ENCODE data around the gene ATP23.

- no peak for TF ChIP-seq EZH2phosphoT487 (IDR thresholded peaks at IDR 0.05; ENCODE audit: borderline replicate concordance)
- no peak for TF ChIP-seq CTCF (IDR thresholded peaks at IDR 0.05 in 2 of 3, conservative IDR thresholded peaks at IDR 0.05 in 1 of 3; ENCODE audit: borderline replicate concordance in 1 of 3, insufficient read depth in 1 of 3, low read depth in 2 of 3, low read length in 2 of 3)
- TF ChIP-seq REST (IDR thresholded peaks at IDR 0.05; ENCODE audit: low read depth), result no peak
- TF ChIP-seq MAX (IDR thresholded peaks at IDR 0.05), result no peak
- no peak for TF ChIP-seq ZBTB33 (IDR thresholded peaks at IDR 0.05; ENCODE audit: extremely low read depth, insufficient replicate concordance, low read length)
- TF ChIP-seq POLR2A (IDR thresholded peaks at IDR 0.05; ENCODE audit: borderline replicate concordance, extremely low read depth, insufficient read depth, insufficient read length), result no peak
- no peak for TF ChIP-seq JUND (IDR thresholded peaks at IDR 0.05)
- no peak for TF ChIP-seq RAD21 (IDR thresholded peaks at IDR 0.05; ENCODE audit: low read depth)
- no peak for TF ChIP-seq EZH2 (IDR thresholded peaks at IDR 0.05)
Observed at GRCh38 chr12:58000499-58000898, 59.1 kb downstream of the ATP23 start.
